ENCODE results near the gene OTOGL.
"Not testable (repeated sequence)": the region's sequence is repeated elsewhere in the genome, so short reads cannot be mapped to it uniquely, and the experiment has no call there.

The OTOGL gene

GRCh38 chr12:80234667-80235066, 135.3 kb downstream of the OTOGL start:
- Mint-ChIP-seq H3K27ac (no peak overlapping the region), H3K9me3 (no peaks in the 10 kb centered on the region), H3K27me3 (ENCODE audit: low read depth) (no peaks in the 10 kb centered on the region), H3K4me3 (no peak overlapping the region), H3K4me1 (ENCODE audit: low read depth) (no peaks in the 10 kb centered on the region), H3K36me3 (ENCODE audit: low read depth) (no peaks in the 10 kb centered on the region)
- DNase-seq (ENCODE audit: low spot score), result no peak

GRCh38 chr12:80235944-80236343, 136.6 kb downstream of the OTOGL start:
- no peak overlapping the region for H3K4me3 Mint-ChIP-seq
- no peaks in the 10 kb centered on the region for H3K4me1 Mint-ChIP-seq (ENCODE audit: low read depth)
- H3K9me3 Mint-ChIP-seq, result no peaks in the 10 kb centered on the region
- no peak for DNase-seq (ENCODE audit: low spot score)
- no peaks in the 10 kb centered on the region for H3K27me3 Mint-ChIP-seq (ENCODE audit: low read depth)
- no peaks in the 10 kb centered on the region for H3K36me3 Mint-ChIP-seq (ENCODE audit: low read depth)
- H3K27ac Mint-ChIP-seq, result no peak overlapping the region

- no peaks in the 10 kb centered on the region for H3K4me1 Mint-ChIP-seq (ENCODE audit: low read depth)
- H3K27ac Mint-ChIP-seq, result no peak overlapping the region
Measured at GRCh38 chr12:80239867-80240266, 140.5 kb downstream of the OTOGL start.

DNA sequence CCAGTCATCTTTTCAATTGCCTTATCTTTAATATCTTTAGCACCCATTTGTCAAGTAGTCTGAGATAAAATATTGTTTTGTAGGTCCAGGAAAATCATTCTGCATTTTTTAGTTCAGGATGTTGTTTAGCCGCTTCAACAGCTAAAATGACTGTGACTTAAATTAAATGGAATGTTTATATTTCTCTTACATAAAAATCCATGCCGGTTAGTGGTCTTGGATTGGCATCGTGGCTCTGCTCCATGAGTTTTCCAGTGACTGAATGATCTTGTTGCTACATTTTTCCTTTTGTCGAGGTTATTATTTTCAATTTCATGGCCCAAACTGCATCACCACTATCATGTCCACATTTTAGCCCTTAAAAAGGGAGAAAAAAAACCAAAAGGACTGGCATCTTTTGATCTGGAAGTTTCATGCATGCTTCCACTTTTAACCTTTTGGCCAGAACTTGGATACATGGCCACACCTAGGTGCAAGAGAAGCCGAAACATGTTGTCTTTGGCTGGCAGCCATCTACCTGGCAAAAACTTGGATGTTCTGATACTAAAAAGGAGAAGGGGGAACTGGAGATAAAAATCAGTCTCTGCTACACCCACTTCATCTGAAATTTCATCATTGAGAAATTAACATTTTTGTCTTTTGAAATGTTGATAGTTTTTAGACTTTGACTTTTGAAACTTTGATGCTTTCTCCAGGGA, 142.4 kb downstream of the OTOGL start:
- Mint-ChIP-seq H3K36me3 (ENCODE audit: low read depth) (no peaks in the 10 kb centered on the region), H3K27me3 (ENCODE audit: low read depth) (no peaks in the 10 kb centered on the region), H3K4me3 (no peak overlapping the region), H3K27ac (no peak overlapping the region), H3K9me3 (no peaks in the 10 kb centered on the region), H3K4me1 (ENCODE audit: low read depth) (no peaks in the 10 kb centered on the region)
- no peak for DNase-seq (ENCODE audit: low spot score)

More at GRCh38 chr12:80239867-80240266, 140.5 kb downstream of the OTOGL start:
- H3K36me3 Mint-ChIP-seq (ENCODE audit: low read depth), result no peaks in the 10 kb centered on the region
- DNase-seq (ENCODE audit: low spot score), result no peak
- H3K9me3 Mint-ChIP-seq, result no peaks in the 10 kb centered on the region
- no peak overlapping the region for H3K4me3 Mint-ChIP-seq
- H3K27me3 Mint-ChIP-seq (ENCODE audit: low read depth), result no peaks in the 10 kb centered on the region

GRCh38 chr12:80242321-80242720, 143.0 kb downstream of the OTOGL start:
- no peak for DNase-seq (ENCODE audit: low spot score)
- Mint-ChIP-seq H3K27me3 (ENCODE audit: low read depth) (no peaks in the 10 kb centered on the region), H3K36me3 (ENCODE audit: low read depth) (no peaks in the 10 kb centered on the region), H3K4me1 (ENCODE audit: low read depth) (no peaks in the 10 kb centered on the region), H3K4me3 (no peak overlapping the region), H3K9me3 (no peaks in the 10 kb centered on the region), H3K27ac (no peak overlapping the region)

GRCh38 chr12:80249581-80249980, 150.2 kb downstream of the OTOGL start:
- H3K4me1 Mint-ChIP-seq (ENCODE audit: low read depth); H3K36me3 Mint-ChIP-seq (ENCODE audit: low read depth); H3K9me3 Mint-ChIP-seq; H3K4me3 Mint-ChIP-seq; H3K27me3 Mint-ChIP-seq (ENCODE audit: low read depth); DNase-seq (ENCODE audit: low spot score); H3K27ac Mint-ChIP-seq: not testable (repeated sequence)

GRCh38 chr12:80257920-80258319, 158.6 kb downstream of the OTOGL start:
- H3K36me3 Mint-ChIP-seq (ENCODE audit: low read depth), result no peaks in the 10 kb centered on the region

DNA sequence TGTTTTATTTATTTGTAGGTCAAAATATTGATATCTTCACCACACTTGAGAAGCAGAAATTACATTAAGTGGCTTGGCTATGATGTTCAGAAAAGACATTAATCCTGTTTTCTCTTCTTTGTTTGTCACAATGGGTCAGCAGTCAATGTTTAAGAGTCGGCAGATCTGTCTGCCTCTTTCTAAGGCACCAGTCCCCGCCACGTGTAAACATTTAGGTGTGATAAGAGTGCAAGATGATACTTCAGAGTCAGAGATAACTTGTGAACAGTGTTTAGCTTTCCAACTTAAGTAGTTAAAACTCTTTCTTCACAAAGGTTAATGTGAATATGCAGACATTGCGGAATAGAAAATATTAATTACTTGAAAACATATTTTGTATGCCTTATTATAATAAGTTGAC, 160.9 kb downstream of the OTOGL start:
- no peaks in the 10 kb centered on the region for H3K9me3 Mint-ChIP-seq
- H3K4me1 Mint-ChIP-seq (ENCODE audit: low read depth), result no peaks in the 10 kb centered on the region
- DNase-seq (ENCODE audit: low spot score), result no peak
- H3K36me3 Mint-ChIP-seq (ENCODE audit: low read depth), result no peaks in the 10 kb centered on the region
- H3K27me3 Mint-ChIP-seq (ENCODE audit: low read depth), result no peaks in the 10 kb centered on the region
- no peak overlapping the region for H3K27ac Mint-ChIP-seq
- H3K4me3 Mint-ChIP-seq, result no peak overlapping the region

More at GRCh38 chr12:80257920-80258319, 158.6 kb downstream of the OTOGL start:
- H3K27me3 Mint-ChIP-seq (ENCODE audit: low read depth), result no peaks in the 10 kb centered on the region
- no peak overlapping the region for H3K4me3 Mint-ChIP-seq
- H3K4me1 Mint-ChIP-seq (ENCODE audit: low read depth), result no peaks in the 10 kb centered on the region
- H3K9me3 Mint-ChIP-seq, result no peaks in the 10 kb centered on the region
- DNase-seq (ENCODE audit: low spot score), result no peak
- no peak overlapping the region for H3K27ac Mint-ChIP-seq

DNA sequence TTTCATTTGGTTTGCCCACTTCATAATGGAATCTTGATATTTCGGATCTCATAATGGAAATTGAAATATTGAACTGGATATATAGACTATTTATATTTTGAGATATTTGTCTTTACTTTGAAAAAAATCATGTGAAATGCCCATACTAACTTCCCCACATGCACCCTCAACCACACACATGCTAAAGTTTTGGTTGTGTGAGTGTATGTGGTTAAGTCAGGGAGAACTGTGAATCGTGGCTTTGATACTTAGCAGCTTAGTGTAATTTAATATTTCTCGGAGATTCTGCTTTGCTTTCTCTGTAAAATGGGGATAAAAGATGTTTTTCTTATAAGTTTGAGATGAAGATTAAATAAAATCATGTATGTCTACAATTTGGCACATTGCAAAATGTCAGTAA, 162.1 kb downstream of the OTOGL start:
- Mint-ChIP-seq H3K27me3 (ENCODE audit: low read depth) (no peaks in the 10 kb centered on the region), H3K4me3 (no peak overlapping the region), H3K9me3 (no peaks in the 10 kb centered on the region), H3K36me3 (ENCODE audit: low read depth) (no peaks in the 10 kb centered on the region), H3K27ac (no peak overlapping the region), H3K4me1 (ENCODE audit: low read depth) (no peaks in the 10 kb centered on the region)
- DNase-seq (ENCODE audit: low spot score), result no peak

DNA sequence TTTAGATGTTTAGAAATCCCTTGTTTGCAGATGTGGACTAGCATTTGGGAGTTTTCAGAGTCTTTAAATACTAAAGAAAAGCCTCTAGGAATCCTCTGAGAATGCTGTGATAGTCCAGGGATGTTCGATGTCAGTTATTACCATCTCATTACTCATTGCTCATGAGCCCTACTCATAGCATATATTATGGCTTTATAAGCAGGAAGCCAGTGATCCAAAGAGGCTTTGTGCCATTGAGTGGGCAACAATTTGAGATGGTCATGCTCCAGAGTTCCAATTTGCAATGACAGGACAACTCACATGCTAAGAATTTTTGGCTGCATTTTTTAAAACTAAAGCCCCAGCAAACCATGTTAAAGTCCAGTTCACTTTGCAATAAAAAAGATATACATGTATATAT, 163.0 kb downstream of the OTOGL start:
- no peaks in the 10 kb centered on the region for H3K9me3 Mint-ChIP-seq
- H3K27ac Mint-ChIP-seq, result no peak overlapping the region
- H3K36me3 Mint-ChIP-seq (ENCODE audit: low read depth), result no peaks in the 10 kb centered on the region
- no peak for DNase-seq (ENCODE audit: low spot score)
- no peak overlapping the region for H3K4me3 Mint-ChIP-seq
- H3K27me3 Mint-ChIP-seq (ENCODE audit: low read depth), result no peaks in the 10 kb centered on the region
- H3K4me1 Mint-ChIP-seq (ENCODE audit: low read depth), result no peaks in the 10 kb centered on the region

GRCh38 chr12:80262771-80263170, 163.4 kb downstream of the OTOGL start:
- H3K27me3 Mint-ChIP-seq (ENCODE audit: low read depth), result no peaks in the 10 kb centered on the region
- H3K9me3 Mint-ChIP-seq, result no peaks in the 10 kb centered on the region
- no peak overlapping the region for H3K4me3 Mint-ChIP-seq
- no peak overlapping the region for H3K27ac Mint-ChIP-seq
- no peak for DNase-seq (ENCODE audit: low spot score)
- no peaks in the 10 kb centered on the region for H3K36me3 Mint-ChIP-seq (ENCODE audit: low read depth)
- H3K4me1 Mint-ChIP-seq (ENCODE audit: low read depth), result no peaks in the 10 kb centered on the region

GRCh38 chr12:80264386-80264785, 165.0 kb downstream of the OTOGL start:
- Mint-ChIP-seq H3K4me3 (no peak overlapping the region), H3K27me3 (ENCODE audit: low read depth) (no peaks in the 10 kb centered on the region), H3K4me1 (ENCODE audit: low read depth) (no peaks in the 10 kb centered on the region), H3K27ac (no peak overlapping the region), H3K36me3 (ENCODE audit: low read depth) (no peaks in the 10 kb centered on the region), H3K9me3 (no peaks in the 10 kb centered on the region)
- no peak for DNase-seq (ENCODE audit: low spot score)

DNA sequence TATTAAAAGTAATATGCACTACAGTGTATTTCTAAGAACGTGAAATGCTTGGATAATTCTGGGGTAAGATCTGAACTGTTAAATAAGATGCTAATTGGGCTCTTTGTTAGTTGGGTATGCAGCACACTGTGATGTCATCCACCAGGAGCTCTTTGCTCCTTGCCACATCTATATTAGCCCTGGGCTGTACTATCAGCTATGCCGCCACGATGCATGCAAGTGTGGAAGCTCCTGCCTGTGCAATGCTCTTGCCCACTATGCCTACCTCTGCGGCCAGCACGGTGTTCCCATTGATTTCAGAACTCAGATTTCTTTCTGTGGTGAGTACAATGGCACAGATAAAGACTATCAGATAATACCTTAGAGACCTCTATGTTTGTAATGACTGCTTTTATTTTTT, 165.6 kb downstream of the OTOGL start:
- Mint-ChIP-seq H3K4me3 (no peak overlapping the region), H3K36me3 (ENCODE audit: low read depth) (no peaks in the 10 kb centered on the region), H3K27me3 (ENCODE audit: low read depth) (no peaks in the 10 kb centered on the region), H3K4me1 (ENCODE audit: low read depth) (no peaks in the 10 kb centered on the region), H3K9me3 (no peaks in the 10 kb centered on the region), H3K27ac (no peak overlapping the region)
- no peak for DNase-seq (ENCODE audit: low spot score)

DNA sequence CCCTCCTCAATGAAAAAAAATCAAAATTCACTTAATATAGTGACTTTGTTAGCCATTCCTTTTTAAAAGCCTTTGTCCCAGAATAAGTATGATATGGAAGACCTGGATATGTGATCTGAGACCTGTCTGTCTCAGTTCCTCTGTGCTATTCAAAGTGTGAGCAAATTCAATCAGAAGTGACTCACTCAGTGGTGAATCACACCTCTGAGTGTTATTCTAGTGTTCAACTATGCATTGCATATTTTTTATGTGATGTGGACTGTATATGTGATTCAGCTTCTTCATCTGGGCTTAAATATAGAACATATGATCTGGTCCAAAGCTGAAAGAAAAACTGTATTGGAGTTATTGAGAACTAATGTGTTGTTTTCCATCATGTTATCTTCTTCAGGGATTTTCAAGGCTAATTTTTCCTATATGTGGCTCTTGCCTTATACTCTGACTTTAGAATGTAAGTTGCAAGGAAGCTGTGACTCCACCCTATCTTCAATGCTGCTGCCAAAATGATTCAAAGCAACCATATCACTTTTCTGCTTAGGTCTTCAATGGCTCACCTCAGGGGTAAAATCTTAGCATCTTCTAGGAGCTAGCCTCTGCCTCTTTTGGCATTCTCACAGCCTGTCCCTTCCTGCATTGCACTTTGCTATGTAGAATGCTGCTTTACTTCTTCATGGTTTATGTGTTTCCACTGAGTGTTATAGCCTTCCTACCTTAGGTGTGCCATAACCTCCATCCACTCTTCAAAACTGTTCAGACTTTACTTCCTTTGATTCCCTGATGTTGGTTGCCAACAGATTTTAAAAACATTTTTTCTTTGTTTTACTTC, 169.8 kb downstream of the OTOGL start:
- Mint-ChIP-seq H3K4me1 (ENCODE audit: low read depth) (no peaks in the 10 kb centered on the region), H3K27ac (no peak overlapping the region), H3K4me3 (no peak overlapping the region), H3K36me3 (ENCODE audit: low read depth) (no peaks in the 10 kb centered on the region), H3K9me3 (no peaks in the 10 kb centered on the region), H3K27me3 (ENCODE audit: low read depth) (no peaks in the 10 kb centered on the region)
- no peak for DNase-seq (ENCODE audit: low spot score)
